HFF-Myc (cell line): ENCODE results near the gene CAMK1D.

Source experiments
- DNase-seq: peaks from one replicate; pipeline ENCODE4 v3.0.0-alpha.2; 2011; ENCODE audit warnings: low read depth; ENCODE audit errors: extremely low read depth
- H3K4me3 ChIP-seq: replicated peaks from 2 replicates; pipeline ENCODE4 v1.5.1; 2011; ENCODE audit warnings: low read depth, mild to moderate bottlenecking, control low read depth, low read length
- CTCF ChIP-seq: IDR thresholded peaks from 2 replicates; pipeline ENCODE4 v1.5.1; 2012; ENCODE audit warnings: mild to moderate bottlenecking, low read depth, low read length, control low read depth; ENCODE audit errors: missing control alignments

CAMK1D gene

DNA sequence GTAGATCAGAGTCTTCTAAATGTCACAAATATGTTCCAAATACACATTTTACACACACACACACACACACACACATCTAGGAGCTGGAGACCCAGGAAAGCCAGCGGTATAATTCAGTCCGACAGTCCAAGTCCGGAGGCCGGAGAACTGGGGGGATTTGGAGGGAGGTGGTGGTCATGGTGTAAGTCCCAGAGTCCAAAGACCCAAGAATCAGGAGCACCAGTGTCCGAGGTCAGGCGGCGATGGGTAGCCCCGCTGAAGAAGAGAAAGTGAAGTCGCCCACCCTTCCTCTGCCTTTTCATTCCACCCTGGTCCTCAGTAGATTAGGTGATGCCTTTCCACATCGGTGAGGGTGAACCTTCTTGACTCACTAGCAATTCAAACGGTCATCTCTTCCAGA lies 154.8 kb downstream of the CAMK1D start:
- H3K4me3 ChIP-seq: no peak overlapping the region
- DNase-seq: no peak
- no peak for TF ChIP-seq CTCF

DNA sequence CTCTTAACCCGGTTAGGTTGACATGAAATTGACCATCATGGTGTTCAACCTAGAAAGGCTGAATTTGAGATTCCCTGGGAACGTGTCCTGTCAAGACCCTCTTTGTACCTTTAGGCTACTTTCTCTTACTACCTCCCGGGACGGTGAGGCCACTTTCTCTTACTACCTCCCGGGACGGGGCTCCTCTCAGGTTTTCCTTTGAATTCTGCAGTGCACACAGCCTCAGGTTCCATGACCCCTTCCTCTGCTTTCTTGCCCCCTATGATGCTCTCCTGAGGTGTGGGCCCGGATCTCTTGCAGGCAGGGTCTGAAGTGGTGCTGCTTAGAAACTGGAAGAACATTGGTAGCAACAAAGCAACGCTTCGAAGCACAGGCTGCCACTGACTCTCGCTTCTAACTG lies 155.3 kb downstream of the CAMK1D start:
- DNase-seq: no peak
- H3K4me3 ChIP-seq: no peak overlapping the region
- no peak for TF ChIP-seq CTCF

- TF ChIP-seq CTCF: no peak
- H3K4me3 ChIP-seq: no peak overlapping the region
- DNase-seq: no peak
These were observed 156.3 kb downstream of the CAMK1D start for GRCh38 chr10:12505683-12506082.

GRCh38 chr10:12507165-12507850 lies 158.0 kb downstream of the CAMK1D start:
- no peak for DNase-seq
- H3K4me3 ChIP-seq: no peak overlapping the region
- no peak for TF ChIP-seq CTCF

DNA sequence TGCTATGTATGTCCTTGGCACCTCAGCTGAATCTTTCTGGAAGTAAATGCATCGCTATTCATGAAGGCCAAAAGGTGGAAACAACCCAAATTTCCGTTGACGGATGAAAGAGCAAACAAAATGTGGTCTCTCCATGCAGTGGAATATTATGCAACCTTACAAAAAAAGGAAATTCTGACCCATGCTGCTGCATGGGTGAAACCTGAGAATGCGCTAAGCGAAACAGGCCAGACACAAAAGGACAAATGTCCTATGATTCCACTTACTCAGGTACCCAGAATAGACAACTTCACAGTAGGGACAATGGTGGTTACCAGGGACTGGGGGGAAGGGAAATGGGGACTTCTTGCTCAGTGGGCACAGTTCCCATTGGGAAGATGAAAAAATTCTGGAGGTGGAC lies 158.8 kb downstream of the CAMK1D start:
- no peak overlapping the region for H3K4me3 ChIP-seq
- DNase-seq: no peak
- TF ChIP-seq CTCF: no peak

DNA sequence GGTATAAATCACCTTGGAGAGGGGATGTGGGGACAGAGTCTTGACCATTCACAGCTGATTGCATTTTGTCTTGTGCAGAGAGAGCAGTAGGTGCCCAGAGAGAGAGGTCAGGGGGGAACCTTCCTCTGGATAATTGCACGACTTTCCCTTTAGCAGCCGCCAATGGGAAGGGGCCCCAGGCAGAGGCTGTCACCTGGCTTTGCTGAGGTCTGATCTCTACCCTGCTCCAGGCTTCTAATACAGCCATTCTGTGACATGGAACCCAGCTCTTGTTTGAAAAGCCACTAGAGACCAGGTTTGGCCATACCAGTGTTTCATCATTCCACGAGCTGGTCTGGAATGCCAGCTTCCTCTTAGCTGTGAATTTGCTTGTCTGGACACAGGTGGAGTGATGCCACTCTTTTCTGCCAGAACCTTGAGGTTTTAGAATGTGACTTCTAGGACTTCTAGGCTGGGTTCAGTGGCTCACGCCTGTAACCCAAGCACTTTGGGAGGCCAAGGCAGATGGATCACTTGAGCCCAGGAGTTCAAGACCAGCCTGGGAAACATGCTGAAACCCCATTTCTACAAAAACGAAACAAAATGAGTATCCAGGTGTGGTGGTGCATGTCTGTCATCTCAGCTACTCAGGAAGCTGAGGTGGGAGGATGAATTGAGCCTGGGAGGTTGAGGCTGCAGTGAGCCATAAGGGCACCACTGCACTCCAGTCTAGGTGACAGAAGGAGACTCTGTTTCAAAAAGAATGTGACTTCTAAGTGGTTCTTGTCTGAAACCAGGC lies 159.9 kb downstream of the CAMK1D start:
- no peak for TF ChIP-seq CTCF
- no peak for DNase-seq
- no peak overlapping the region for H3K4me3 ChIP-seq

- TF ChIP-seq CTCF: no peak
- no peak for DNase-seq
- H3K4me3 ChIP-seq: no peak overlapping the region
These were observed 160.4 kb downstream of the CAMK1D start for GRCh38 chr10:12509794-12510100.
